Activated CD8-positive, alpha-beta memory T cell treated with anti-CD3 and anti-CD28 coated beads, Interleukin-2, amount 50 U/mL, for 1 hour (primary cell): ENCODE measurements around the gene ADCY4.
A peak's percentile ranks its signal among the peaks of the same experiment; 100 is the strongest.
"Not testable (repeated sequence)": the region's sequence is repeated elsewhere in the genome, so short reads cannot be mapped to it uniquely, and the experiment has no call there.

Experiments
- DNase-seq: peaks from one replicate; pipeline ENCODE4 v3.0.0-alpha.2; 2020; ENCODE audit errors: extremely low read depth

The ADCY4 gene

GRCh38 chr14:24338843-24339242 is 4.0 kb upstream of the ADCY4 start:
- DNase-seq: no peak

DNA sequence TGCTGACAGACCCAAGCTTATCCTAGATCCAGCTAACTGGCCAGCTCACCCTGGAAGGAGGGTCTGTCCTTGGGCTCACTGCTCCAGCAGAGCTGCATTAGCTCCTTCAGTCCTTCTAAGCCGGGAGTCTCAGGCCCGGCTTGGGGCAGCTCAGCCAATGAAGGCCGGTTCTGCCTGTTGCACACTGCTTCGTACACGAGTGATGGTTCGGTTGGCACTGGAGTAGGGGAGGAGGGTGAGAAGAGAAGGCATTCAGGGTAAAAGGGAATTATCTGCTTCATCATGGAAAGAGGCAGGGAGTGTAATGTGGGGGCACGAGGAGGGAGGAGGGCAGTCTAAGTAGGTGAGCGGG is 2.9 kb upstream of the ADCY4 start:
- DNase-seq: no peak

GRCh38 chr14:24337144-24337823 is 2.4 kb upstream of the ADCY4 start:
- DNase-seq: no peak

GRCh38 chr14:24335461-24336171 is 745 bp upstream of the ADCY4 start:
- DNase-seq: no peak

DNA sequence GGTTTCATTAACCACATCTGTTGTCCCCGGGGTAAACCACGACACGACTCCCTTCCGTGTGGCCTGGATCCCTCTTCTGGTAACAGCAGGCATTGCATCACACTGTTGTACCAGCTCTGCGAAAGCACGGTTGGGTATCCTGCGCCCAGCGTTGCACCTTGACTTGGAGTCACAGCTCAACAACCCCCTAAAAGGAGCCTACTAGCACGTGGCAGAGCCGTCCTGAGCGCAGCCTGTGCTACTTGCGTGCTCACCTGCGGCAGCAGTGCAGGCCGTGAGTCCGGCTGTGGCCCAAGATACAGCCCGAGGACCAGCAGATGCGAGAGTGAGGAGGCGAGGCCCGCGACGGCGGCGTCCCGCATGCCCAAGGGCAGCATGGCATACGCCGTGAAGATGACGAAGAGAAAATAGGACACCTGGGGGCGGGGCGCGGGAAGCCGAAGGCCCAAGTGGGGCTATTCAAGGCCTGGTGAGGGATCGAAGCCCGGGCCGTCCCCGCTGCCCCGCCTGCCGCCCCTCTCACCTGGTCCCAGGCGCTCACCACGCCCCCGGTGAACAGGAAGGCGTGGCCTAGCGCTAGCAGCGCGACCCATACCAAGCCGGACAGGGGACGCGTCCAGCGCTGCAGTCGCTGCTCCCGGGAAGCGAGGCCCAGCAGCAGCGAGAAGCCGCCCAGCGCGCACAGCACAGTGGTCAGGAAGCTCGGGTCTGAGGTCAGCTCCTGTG is 2.4 kb downstream of the ADCY4 start:
- DNase-seq: peak; percentile 79

GRCh38 chr14:24331731-24332267 is 3.1 kb downstream of the ADCY4 start:
- DNase-seq: no peak

DNA sequence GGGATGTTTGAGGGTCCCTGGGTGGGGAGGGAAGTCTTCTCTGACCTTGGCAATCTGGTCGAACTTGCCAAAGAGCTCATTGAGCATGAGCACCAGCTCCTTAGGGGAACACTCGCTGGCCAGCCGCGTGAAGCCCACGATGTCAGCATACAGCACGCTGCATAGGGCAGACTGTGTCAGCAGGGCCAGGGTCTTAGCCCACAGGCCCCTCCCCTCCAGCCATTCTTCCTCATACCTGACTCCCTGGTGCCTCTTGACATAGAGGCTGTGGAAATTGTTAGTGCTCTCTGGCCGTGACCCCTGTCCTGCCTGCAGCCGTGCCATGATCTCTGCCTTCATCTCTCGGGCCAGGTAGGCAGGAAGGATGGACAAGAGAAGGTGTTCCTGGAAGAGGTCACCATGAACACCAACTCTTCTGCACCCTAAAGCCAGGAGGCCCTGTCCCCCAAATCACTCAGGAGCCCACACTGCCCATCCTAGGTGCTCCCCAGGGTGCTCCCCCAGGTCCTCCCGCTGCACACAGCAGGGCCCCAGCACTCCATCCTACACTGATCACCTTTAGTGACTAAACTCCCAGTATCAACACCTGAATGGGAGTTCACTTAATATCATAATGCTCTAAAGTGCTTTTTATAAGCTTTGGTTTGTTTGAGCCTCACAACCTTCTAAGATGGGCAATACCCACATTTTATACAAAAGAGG is 3.7 kb downstream of the ADCY4 start:
- DNase-seq: no peak

DNA sequence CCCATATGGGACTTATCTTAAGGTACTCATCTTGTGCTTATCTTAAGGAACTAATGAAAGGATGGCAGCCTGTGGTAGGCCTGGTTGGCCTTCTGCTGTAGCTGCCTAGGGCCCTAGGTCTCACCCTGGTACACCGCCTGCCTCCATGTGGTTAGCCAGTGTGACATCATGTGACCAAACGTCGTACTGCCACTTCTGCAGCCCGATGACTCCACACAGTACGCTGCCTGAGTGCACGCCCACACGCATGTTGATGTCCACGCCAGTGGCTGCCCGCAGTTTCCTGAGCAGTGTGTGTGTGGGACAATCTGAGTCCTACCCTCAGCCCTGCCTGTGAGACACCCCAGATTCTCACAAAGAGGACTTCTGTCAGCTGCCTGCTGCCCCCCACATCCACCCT is 5.1 kb downstream of the ADCY4 start:
- DNase-seq: no peak

DNA sequence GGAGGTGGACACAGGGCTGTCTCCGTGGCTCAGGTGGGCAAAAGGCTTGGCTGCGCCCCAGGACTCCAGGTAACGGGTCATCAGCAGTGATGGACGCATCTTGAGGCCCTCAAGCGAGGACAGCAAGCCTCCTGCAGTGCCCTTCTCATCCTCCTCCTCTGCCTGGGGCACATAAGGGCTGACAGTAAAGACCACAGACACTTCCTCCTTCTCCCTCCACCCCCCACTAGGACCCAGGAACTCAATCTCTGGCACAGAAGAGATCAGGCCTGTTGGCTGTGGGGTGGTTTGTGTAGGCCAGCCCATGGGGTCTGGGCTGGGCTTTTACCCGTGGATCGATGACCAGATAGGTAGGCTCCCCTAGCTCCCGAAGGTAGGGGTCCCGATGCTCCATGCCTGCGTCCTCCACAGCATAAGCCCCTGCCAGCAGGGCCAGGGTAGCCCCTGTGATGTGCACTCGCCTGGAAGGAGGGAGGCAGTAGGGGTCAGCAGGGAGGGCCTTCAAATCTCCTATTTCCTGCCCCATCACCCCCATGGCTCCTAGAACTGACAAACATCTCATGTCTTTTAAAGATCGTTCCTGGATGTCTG is 5.7 kb downstream of the ADCY4 start:
- DNase-seq: no peak

- not testable (repeated sequence) for DNase-seq
Measured at GRCh38 chr14:24327914-24328313, 7.0 kb downstream of the ADCY4 start.

DNA sequence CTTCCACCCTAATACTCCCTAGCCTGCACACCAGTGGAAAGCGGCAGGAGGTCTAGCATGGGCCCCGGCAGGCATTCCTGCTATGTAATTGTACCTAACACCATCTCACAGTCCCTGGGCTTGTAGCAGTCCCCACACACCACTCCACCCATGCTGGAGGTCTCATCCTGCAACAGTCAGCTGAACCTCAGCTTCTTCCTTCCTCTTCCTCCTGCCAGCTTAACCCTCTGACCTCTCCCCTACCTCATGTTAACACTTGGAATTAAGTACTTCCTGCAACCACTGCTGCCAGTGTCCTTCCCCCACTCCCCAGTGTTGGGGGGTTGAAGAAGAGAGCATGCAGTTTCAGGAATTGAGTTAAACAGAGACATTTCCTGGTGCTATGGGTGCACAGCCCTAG is 7.6 kb downstream of the ADCY4 start:
- DNase-seq: no peak

DNA sequence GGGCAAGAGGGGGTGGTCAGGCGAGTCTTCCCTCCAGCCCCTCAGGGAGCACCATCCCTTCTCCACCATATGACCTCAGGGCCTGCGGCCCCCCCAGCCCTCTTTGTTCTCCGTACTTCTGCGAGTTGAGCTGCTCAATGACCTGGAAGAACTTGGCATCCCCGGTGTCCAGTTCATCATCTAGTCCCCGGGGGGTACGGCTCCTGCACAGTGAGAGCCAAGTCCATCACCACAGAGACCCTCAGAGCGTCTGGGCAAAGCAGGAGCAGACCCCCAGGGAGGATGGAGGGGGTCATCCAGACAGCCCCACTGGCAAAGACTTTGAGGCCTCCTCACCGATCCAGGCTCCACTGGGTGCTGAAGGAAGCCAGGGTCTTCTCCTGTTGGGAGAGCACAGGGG is 8.9 kb downstream of the ADCY4 start:
- no peak for DNase-seq

DNA sequence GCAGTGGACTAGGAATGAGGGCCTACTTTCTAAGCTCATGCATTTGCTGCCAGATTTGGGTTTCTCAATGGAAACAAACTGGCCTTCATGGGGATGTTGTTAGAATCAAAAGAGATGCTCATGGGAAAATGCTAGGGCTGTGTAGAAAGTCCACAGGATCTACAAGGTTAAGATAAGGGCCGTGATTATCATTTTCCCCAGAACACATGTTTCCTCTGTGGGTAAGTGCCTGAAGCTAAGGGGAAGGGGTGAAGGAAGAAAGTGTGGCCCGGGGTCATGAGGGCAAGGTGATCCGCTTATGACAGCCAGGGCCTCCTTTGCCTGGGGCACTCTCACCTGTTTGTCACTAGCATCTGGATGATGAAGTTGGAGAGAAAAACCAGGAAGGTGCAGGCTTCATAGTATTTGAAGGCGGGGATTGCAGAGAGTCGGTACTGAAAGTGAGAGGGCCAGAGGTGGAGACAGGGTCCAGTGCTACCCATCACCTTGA is 9.8 kb downstream of the ADCY4 start:
- DNase-seq: no peak

DNA sequence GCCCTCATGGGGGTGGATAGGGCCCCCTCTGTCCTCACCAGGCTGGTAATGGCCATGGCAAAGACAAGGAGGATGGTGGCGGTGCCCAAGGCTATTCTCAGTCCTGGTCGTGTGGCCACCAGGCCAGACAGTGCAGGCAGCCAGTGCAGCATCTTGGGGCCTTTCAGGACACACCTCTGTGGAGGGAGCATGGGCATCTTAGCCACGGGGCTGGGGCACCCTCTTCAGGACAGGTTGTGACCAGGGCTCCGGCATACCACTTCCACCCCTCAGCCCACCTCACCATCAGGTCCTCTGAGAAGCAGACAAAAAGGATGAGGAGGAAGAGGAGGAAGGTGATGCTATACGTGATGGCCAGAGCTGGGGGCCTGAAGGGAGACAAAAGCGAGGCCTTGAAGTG is 10.8 kb downstream of the ADCY4 start:
- no peak for DNase-seq

DNA sequence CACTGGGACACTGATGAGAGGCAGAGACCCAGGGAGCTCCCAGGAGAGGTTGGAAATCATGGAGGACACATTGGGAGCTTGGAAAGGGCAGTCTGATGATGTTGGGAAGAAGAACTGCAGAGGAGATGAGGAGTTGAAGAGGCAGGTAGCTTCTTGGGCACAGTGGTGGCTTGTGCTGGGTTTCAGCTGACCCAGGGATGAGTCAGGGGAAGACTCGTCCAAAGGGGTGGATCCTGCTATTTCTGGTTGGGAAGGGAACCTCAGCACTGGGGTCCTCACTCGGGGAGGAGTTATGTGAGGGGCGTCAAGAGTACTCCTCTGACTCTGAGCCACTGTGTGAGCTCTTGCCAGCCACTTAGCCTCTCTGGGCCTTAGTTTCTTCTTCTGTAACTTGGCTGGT is 11.5 kb downstream of the ADCY4 start:
- no peak for DNase-seq

DNA sequence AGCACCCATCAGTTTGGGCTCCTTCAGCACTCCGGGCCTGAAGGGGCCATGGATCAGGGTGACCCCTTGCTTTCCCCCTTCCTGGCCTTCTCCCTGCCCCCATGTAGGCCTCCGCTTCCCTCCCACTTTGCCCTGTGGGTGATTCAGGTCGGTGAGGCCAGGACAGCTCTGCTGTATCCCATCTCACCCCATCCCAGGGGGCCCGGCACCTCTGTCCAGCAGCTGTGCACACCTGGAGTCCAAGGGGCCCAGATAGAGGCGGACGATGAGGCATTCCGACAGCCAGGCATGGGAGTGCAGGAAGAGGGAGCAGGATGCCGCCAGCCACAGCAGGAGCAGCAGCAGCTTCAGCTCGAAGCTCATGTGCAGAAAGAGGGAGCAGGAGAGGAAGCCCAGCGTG is 12.2 kb downstream of the ADCY4 start:
- no peak for DNase-seq

DNA sequence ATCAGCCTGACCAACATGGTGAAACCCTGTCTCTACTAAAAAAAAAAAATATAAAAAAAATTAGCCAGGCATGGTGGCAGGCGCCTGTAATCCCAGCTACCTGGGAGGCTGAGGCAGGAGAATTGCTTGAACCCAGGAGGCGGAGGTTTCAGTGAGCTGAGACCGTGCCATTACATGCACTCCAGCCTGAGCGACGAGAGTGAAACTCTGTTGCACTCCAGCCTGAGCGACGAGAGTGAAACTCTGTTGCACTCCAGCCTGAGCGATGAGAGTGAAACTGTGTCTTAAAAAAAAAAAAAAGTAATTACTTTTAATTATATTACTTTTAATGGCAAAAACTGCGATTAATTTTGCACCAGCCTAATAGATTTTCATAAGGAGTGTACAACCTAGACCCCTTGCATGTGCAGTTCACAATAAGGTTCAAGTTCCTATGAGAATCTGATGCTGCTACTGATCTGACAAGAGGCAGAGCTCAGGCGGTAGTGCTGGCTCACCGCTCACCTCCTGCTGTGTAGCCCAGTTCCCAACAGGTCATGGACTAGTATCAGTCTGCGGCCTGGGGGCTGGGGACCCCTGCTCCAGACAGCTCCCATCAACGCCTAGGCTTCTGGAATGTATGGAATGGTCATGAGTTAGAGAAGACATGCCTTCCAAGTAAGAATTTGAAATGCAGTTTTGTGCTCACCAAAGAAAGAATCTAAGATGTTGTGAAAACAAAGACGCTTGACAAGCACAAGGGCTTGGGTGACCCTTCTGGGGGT is 13.5 kb downstream of the ADCY4 start:
- no peak for DNase-seq

- no peak for DNase-seq
Measured at GRCh38 chr14:24317141-24317928, 17.5 kb downstream of the ADCY4 start.

- DNase-seq: no peak
Measured at GRCh38 chr14:24316597-24316950, 18.3 kb downstream of the ADCY4 start.
